HG03064 (cell line): ENCODE data around the gene RAB17.

Source experiments
- ATAC-seq: cut with Tn5 transposase; IDR thresholded peaks from one replicate; pipeline ENCODE4 v1.9.1; 2021; ENCODE audit warnings: low read depth; ENCODE audit not compliant: unreplicated experiment

The RAB17 gene

DNA sequence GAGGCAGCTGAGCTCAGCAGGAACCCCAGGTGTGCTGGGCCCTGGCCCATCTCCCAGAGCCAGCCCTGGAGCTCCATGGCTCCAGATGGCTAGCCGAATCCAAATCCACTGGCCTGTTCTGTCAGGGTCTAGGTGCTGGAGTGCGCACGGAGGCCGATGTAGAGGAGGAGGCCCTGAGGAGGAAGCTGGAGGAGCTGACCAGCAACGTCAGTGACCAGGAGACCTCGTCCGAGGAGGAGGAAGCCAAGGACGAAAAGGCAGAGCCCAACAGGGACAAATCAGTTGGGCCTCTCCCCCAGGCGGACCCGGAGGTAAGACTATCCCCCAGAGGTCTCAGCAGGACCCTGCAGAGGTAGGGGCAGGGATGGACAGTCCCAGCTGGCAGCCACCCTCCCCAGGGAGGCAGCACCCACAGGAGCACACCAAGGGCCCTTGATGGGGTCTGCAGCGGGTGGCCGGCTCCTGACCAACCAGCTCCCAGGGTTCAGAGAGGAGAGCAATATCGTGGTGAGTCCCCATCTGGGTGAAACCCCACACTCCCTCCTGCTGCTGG lies 50.2 kb downstream of the RAB17 start:
- no peak for ATAC-seq

DNA sequence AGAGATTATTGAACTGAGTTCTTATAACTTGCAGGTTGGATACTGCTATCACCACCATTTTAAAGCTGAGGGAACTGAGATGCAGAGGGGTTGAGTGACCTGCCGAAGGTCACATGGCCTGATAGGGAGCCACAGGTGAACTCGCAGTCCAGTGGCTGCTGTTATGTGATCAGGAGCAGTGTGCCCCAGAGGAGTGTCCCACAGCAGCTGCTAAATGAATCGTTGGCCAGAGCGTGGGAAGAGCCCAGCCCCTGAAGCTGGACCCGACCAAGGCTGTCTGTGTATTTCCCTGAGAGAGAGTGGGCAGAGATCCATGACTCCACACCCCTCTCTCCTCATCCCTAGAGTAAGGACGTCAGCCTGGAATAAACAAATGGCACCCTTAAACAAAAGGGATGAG lies 50.9 kb downstream of the RAB17 start:
- ATAC-seq: no peak

DNA sequence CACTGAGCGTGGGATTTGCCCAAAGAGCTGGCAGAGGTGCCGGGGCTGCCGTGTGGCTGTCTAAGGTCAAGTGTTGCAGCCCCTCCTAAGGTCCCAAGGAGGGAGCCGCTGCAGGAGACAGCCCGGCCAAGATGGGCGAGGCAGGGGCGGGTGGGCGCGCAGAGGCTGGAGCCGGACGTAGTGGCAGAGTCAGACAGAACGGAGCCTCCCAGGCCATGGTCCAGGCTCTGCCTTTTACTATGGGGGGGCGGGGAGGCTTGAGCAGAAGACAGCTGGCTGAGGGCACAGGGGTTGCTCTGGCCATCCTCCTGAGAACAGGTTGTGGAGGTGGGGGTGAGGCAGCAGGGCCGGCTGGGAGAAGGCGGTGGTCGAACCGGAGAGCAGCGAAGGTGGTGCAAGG lies 51.6 kb downstream of the RAB17 start:
- no peak for ATAC-seq

DNA sequence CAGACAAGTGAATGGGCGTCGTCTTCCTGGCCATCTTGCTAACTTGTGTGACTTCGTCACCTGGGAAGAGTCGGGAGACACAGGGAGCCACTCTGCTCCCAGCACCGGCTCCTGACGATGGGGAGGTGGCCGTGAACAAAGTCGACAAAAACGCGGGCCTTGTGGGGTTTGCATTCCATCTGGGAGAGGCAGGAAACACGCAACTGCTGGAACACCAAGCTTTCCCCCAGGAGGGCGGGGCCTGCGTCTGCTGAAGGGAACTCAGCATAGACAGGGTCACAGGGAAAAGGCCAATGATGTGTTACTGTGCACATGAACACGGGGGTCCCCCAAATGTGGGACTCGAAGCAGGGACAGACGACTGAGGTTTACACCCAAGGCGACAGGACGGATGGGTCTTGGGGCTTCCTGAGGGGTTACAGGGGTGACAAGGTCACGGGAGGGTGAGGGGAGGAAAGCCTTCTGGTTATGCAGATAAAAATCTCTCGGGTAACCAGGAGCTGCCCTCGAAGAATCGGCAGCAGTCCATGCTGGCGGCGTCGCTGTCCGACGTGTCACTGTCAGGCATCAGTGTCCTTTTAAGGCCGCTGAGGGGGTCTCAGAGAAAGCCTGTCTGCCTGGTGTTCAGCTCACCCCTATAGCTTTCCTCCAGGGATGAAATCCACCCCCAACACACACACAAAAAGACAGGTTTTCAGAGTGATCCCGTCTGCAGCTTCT lies 52.4 kb downstream of the RAB17 start:
- ATAC-seq: no peak

DNA sequence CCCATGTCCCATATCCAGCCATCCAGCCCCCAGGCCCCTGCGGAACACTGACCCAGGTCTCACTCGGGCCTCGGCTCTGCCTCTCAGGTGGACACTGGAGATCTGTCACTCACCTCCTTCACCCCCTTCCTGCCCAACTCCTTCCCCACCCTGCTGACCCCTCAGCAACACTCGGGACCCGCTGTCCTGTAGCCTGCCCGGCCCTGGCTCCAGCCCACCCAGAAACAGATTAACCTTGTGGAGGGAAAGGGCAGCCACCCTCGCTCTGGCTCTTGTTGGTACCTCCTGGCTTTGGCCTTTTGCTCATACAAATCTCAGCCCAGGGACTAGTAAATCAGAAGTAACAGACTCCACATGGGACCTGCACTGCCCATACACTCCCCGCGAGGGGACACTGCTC lies 53.9 kb downstream of the RAB17 start:
- no peak for ATAC-seq

DNA sequence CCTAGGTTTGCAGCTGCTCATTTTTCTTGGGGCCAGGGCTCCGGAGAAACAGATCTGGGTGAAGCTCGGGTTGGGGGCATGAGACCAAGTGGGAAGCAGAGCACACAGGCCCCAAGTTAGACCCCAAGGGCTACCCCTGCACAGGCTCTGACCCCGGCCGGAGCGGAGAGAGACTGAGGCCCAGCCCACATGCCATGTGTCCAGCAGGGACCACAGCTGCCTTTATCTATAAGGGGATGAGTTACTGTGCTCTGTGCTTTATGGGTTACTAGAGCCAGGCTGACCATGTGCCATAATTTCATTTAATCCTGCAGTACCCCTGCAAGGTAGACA lies 54.5 kb downstream of the RAB17 start:
- ATAC-seq: no peak

DNA sequence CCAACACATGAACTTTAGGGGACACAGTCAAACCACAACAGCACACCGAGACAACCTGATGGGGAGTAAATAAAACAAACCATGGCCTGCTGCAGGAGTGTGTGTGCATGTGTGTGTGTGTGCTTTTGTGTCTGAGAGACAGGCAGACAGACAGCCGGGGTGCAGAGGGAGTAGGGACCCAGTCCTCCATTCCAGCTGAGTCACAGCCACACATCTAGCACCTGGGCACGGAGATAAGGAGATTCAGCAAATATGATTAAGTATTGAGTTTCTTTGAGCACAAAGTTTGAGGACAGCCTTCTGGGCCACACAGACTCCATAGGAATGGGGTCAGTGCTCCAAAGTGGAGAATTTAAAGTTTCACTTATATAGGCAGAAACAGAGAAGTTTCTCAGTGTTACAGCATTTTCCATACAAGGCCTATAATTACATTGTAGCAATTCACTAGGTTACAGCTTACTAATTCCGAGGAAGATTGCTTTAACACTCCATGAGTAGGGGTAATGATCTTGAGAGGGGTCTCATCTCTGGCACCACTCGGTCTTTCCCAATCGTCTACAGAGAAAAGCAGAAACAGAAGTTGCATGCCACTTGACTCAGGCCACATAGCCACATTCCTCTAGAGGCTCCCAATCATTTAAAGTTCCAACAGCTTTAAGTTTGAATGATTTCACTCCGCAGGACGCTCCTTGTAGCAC lies 55.0 kb downstream of the RAB17 start:
- ATAC-seq: no peak

DNA sequence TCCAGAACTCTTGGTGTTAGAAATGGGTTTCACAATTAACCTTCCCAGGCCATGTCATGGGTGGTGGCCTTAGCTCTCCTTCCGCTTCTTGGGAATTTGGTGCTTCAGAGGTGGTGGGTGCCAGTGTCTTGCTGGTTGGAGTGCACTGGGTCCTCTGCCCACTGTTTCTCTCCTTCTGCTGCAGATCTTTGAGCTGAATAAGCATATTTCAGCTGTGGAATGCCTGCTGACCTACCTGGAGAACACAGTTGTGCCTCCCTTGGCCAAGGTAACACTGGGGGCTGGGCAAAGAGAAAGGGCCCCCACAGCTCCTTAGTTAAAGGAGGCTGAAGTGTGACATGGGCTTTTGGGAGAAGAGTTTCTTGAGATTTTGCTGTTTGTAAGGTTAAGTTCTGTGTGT lies 56.2 kb downstream of the RAB17 start:
- ATAC-seq: no peak

DNA sequence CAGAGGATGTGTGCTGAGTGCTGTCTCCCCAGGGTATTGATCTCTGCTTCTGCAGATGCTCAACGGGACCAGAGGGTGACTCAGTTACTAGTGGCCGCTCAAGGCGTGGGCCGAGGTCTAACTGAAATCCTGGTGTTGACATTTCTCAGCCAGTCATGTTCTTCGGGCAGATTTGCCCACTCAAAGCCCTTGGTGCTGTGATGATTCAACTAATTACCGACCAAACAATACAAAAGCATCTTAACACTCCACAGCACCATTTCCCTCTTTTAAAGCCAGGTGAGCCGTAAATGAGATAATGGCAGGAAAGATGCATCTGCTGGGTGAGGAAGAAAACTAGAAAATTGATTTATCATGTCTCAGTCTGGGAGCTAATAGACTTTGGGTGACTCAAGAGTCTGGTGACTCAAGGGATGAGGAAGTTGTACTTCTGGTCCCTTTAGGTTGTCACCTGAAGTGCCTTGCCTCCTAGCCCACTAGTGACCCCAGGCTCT lies 56.8 kb downstream of the RAB17 start:
- no peak for ATAC-seq

DNA sequence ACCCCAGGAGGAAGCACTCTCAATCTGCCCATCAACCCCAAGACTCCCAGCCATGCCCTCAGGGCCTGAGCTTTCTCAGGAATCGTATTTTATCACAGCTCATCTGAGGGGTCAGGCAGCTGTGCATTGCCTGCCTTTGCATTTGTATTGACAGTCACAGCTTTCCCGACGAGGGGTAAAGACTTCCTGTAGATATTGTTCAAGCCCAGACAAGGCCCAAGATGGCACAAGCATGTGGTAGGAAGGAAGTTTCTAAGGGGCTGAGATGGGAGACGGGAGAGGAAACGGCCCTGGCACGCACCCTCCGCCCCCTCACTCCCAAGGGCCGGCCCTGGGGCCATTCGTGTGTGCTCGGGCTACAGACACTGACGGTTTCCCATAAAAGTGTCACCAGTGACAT lies 58.4 kb downstream of the RAB17 start:
- no peak for ATAC-seq

DNA sequence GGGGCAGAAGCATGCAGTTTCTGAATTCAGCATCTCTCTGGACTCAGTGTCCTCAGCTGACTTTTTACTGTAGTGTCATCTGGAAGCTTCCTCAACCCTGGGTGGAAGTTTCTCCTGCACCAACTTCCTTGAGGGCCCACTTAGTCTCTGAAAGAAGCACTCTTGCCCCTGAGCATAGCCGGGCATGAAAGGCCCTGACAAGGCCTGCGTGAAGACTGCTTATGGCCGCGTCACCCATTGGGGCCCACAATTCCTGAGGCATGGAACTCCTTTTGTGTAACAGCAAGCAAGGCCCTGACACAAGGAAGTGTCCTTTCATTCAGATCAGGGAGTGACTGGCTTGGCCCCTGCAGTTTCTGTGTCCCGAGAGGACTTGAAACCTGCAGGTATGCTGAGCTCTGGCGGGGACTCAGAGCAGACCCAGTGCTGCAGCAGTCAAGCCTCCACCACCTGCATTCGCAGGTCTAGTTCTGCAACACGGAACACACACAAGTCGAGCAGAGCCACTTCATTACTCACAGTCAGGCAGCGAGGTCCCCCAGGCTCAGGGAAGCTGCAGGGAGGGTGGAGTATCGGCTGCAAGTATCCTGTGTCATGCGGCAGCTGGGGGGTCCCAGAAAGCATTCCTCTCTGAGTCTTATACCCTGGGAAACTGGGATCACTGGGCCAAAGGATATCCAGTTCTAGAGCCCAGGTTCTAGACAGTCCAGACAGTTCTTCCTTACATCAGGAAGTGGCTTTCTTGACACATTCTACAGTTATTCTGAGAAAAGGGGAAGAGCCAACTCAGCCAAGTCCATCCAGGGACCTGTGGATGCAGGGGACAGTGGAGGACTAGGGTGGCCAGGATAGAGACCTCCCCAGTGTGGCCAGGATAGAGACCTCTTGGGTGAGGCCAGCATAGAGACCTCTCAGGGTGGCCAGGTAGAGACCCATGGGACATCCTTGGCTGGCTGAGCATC lies 59.8 kb downstream of the RAB17 start:
- peak; percentile 66 for ATAC-seq

DNA sequence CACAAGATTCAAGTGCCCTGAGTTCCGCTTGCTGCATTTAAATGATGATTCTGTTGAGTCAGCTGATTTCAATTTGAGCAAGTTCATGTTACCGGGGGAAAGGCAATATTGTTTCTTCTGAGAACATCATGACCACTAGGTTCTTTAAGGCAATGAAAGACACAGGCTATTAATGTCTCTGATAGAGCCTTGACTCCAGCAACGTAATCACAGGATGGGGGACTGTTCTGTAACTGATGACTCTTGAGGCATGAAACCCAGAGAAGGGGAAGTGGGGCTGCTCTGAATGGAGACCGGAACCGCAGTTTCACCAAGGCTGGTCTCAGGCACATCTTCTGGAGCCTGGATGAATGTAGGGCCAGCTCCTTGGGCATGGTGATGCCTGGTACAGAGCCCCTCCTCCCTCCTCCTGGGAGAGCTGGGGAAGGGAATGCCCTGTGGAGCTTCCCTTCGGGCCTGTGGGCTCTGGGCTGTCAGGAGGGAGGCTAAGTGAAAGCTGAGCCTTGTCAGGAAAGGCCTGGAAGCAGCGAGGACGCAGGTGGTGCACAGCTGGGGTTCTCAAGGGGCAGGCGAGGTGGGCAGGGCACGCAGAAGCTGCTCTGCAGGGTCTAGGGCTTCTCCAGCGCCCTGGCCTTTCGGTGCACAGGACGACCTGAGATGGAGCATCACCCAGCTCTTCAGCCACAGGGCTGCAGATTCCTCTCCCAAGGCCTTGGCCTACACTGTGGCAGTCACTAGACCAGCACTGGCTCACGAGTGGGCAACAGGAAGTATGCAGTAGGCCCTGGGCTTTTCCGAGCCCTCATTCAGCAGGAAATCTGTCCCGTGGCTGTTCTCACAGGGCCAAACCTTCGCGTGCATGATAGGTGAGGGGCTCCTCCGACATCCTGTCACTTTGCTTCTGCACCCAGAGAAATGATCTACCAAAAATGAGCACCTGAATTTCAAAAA lies 60.8 kb downstream of the RAB17 start:
- peak; percentile 83 for ATAC-seq

DNA sequence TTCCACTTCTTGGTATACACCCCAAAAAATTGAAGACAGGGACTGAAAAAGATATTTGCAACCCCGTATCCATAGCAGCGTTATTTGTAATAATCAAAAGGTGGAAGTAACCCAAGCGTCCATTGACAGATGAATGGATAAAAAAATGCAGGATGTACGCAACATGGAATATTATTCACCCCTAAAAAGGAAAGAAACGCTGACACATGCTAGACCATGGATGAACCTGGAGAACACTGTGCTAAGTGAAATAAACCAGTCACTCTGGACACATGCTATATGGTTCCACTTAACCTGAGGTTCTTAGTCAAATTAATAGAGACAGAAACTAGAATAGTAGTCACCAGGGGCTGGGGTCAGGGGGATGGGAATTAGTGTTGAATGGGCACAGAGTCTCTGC lies 62.8 kb downstream of the RAB17 start:
- ATAC-seq: no peak

DNA sequence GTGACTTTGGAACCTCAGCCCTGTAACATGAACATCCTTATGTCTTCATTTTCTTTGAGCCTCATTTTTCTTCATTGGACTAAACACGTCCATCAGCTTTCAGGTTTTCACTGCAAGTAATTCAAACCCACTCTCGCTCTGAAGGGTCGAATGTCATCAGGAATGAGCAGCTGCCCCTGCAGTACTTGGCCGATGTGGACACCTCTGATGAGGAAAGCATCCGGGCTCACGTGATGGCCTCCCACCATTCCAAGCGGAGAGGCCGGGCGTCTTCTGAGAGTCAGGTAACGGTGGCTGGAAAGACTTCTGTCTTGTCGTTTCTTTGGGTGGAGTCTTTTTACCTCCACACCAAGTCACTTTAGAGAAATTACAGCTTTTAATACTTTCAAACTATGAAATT lies 63.3 kb downstream of the RAB17 start:
- ATAC-seq: no peak

DNA sequence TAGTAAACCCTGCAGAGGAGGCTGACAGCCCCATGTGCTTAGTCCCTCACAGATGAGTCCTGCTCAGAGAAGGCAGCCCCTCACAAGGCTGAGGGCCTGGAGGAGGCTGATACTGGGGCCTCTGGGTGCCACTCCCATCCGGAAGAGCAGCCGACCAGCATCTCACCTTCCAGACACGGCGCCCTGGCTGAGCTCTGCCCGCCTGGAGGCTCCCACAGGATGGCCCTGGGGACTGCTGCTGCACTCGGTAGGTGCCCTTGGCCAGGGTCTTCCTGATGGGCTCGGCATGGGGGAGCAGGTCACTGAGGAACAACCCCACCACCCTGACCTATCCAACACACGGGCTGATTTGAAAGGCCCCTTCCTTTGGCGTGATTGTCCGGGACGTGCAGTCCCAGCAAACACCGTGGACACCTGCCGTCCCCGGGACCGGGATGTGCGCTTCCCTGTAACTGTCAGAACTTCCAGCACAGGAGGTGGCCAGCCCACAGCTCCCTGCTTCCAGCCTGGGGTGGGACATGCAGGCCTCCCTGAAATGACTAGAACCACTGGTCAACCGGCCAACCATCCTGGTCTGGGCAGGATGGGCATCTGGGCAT lies 64.9 kb downstream of the RAB17 start:
- no peak for ATAC-seq

DNA sequence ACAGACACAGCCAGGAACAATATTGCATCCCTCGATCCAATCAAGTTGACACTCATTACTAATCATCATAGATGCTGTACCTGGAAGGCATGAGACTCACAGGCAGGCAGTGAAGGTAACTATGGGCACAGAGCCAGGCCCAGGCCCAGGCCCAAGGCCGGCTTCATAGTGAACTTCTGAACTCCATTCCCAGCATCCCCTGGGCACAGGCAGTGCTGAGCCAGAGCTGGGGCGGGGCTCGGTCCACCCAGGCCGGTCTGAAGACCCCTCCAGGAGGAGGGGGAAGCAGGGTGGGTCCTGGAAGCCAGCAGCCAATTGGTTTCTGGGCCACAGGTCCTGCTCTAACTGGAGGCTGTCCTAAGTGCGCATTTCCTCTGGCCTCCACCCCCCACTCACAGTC lies 65.9 kb downstream of the RAB17 start:
- no peak for ATAC-seq
